CD4-positive, alpha-beta T cell (primary cell): ENCODE results near the gene TENM4. TPM values are rescaled to one million over a fixed set of nuclear protein-coding genes. Genes with fewer than 3 reads are reported as not detected.

Source experiments
- ATAC-seq: fragments of 200-7000 bp; cut with Tn5 transposase; one replicate; pipeline ENCODE4 v1.10.0; 2022; ENCODE audit warnings: mild to moderate bottlenecking; ENCODE audit not compliant: poor library complexity
- CTCF ChIA-PET: fragments of 350-600 bp; sonication (Branson Sonifier 250); formaldehyde crosslinking; loops from one replicate; lab custom pipeline; 2021; ENCODE audit warnings: antibody characterized with exemption, inconsistent platforms; lab: Charles Lee
- POLR2A ChIA-PET: fragments of 350-600 bp; sonication (Branson Sonifier 250); formaldehyde crosslinking; loops from one replicate; lab custom pipeline; 2021; ENCODE audit warnings: antibody characterized with exemption, inconsistent platforms; lab: Charles Lee
- DNase-seq, 14 experiments: peaks; one replicate each; pipeline ENCODE4 v3.0.0-alpha.2; 2013 to 2020; ENCODE audit warnings: mixed read lengths in 2 of 14
- H3K27ac ChIP-seq, 2 donors: one replicate each; pipeline versions ENCODE4 v1.5.1 to v1.7.0; 2013; ENCODE audit warnings: low read length in 2 of 2, low read depth in 1 of 2, mild to moderate bottlenecking in 1 of 2
- H3K27me3 ChIP-seq, 2 experiments: 1 replicate in 1 of 2; 2 replicates in 1 of 2; pipeline versions ENCODE4 v1.6.1 to v1.7.0; 2013; ENCODE audit warnings: low read length in 2 of 2, control low read depth in 1 of 2, mild to moderate bottlenecking in 1 of 2, moderate library complexity in 1 of 2; ENCODE audit not compliant: insufficient read depth in 2 of 2, control insufficient read depth in 1 of 2
- H3K36me3 ChIP-seq: one replicate; pipeline ENCODE4 v1.6.1; 2013; ENCODE audit warnings: low read length, control low read depth; ENCODE audit not compliant: insufficient read depth
- H3K4me1 ChIP-seq: one replicate; pipeline ENCODE4 v1.6.1; 2013; ENCODE audit warnings: low read length, control low read depth; ENCODE audit not compliant: insufficient read depth
- H3K4me3 ChIP-seq: one replicate; pipeline ENCODE4 v1.5.1; 2013; ENCODE audit warnings: mild to moderate bottlenecking, low read length, moderate library complexity
- H3K9me3 ChIP-seq, 2 experiments: 1 replicate in 1 of 2; 2 replicates in 1 of 2; pipeline versions ENCODE4 v1.6.1 to v1.7.0; 2013; ENCODE audit warnings: low read length in 2 of 2, mild to moderate bottlenecking in 2 of 2, control low read depth in 1 of 2, moderate library complexity in 1 of 2; ENCODE audit not compliant: control insufficient read depth in 1 of 2, insufficient read depth in 1 of 2
- H3K27ac Mint-ChIP-seq: one replicate; pipeline ENCODE4 v1.8.0; 2020; ENCODE audit warnings: mixed read lengths
- H3K27me3 Mint-ChIP-seq: one replicate; pipeline ENCODE4 v1.8.0; 2021; ENCODE audit warnings: mixed read lengths
- H3K36me3 Mint-ChIP-seq: one replicate; pipeline ENCODE4 v1.8.0; 2021; ENCODE audit warnings: low read depth, mixed read lengths
- H3K4me1 Mint-ChIP-seq: one replicate; pipeline ENCODE4 v1.8.0; 2021; ENCODE audit warnings: low read depth, mixed read lengths
- H3K4me3 Mint-ChIP-seq: one replicate; pipeline ENCODE4 v1.8.0; 2020; ENCODE audit warnings: mild to moderate bottlenecking, mixed read lengths
- H3K9me3 Mint-ChIP-seq: one replicate; pipeline ENCODE4 v1.8.0; 2020; ENCODE audit warnings: mixed read lengths
- CTCF ChIP-seq: fragments of 200-600 bp; IDR thresholded peaks from one replicate; pipeline ENCODE4 v1.8.0; 2022; ENCODE audit warnings: antibody characterized with exemption, mild to moderate bottlenecking
- intact Hi-C, 2 experiments: fragments of 100-400 bp; cut with DNase I in 1 of 2; cut with micrococcal nuclease in 1 of 2; formaldehyde crosslinking; loops; one replicate each; pipeline versions ENCODE4 v1.15.1 to v1.9.0; 2023 to 2025; cut with DNase I, micrococcal nuclease
- total RNA-seq, 174 experiments: library from RNA in 2 of 174; stranded (reverse) in 2 of 174; gene quantifications; one replicate each; pipeline ENCODE4 v1.2.3 and lab custom pipeline; 2021 to 2026

TENM4 gene
- total RNA-seq, 2 experiments from 2014 or later, result 0.22 to 0.31 TPM

GRCh38 chr11:79287952-79288351, 152.9 kb downstream of the TENM4 start:
- DNase-seq (no peak), ATAC-seq (no peak)
- H3K4me3 ChIP-seq, result no peak overlapping the region
- Mint-ChIP-seq H3K36me3 (no peaks in the 10 kb centered on the region), H3K27me3 (no peaks in the 10 kb centered on the region), H3K4me1 (no peaks in the 10 kb centered on the region), H3K9me3 (no peaks in the 10 kb centered on the region), H3K4me3 (no peak overlapping the region), H3K27ac (no peak overlapping the region)
- H3K9me3 ChIP-seq, result no peaks in the 10 kb centered on the region
- H3K27ac ChIP-seq, result no peak overlapping the region
- no peaks in the 10 kb centered on the region for H3K27me3 ChIP-seq
- H3K36me3 ChIP-seq, result no peaks in the 10 kb centered on the region
- no peak for TF ChIP-seq CTCF
- H3K4me1 ChIP-seq, result no peaks in the 10 kb centered on the region
- POLR2A ChIA-PET, result no interaction called here
- CTCF ChIA-PET, result no interaction called here
- intact Hi-C loops, result no loop called here

GRCh38 chr11:79285756-79286155, 155.1 kb downstream of the TENM4 start:
- Histone ChIP-seq H3K4me3 (no peak overlapping the region), H3K27ac (no peak overlapping the region), H3K4me1 (no peaks in the 10 kb centered on the region), H3K9me3 (peaks cover 0 to under 1% of the 10 kb centered on the region in 2 experiments), H3K27me3 (no peaks in the 10 kb centered on the region), H3K36me3 (no peaks in the 10 kb centered on the region)
- Mint-ChIP-seq H3K27me3 (no peaks in the 10 kb centered on the region), H3K27ac (no peak overlapping the region), H3K4me3 (no peak overlapping the region), H3K4me1 (no peaks in the 10 kb centered on the region), H3K9me3 (peaks cover 3% of the 10 kb centered on the region), H3K36me3 (no peaks in the 10 kb centered on the region)
- ChIA-PET CTCF (no interaction called here), POLR2A (no interaction called here)
- TF ChIP-seq CTCF, result no peak
- intact Hi-C loops, result no loop called here
- ATAC-seq (no peak), DNase-seq (no peak)

GRCh38 chr11:79276736-79277325, 164.0 kb downstream of the TENM4 start:
- Mint-ChIP-seq H3K4me3 (no peak overlapping the region), H3K9me3 (peaks cover 3% of the 10 kb centered on the region), H3K27ac (no peak overlapping the region), H3K36me3 (no peaks in the 10 kb centered on the region), H3K27me3 (no peaks in the 10 kb centered on the region), H3K4me1 (no peaks in the 10 kb centered on the region)
- no peak overlapping the region for H3K4me3 ChIP-seq
- no peak overlapping the region for H3K27ac ChIP-seq
- no peaks in the 10 kb centered on the region for H3K27me3 ChIP-seq
- intact Hi-C loops, result no loop called here
- no peaks in the 10 kb centered on the region for H3K36me3 ChIP-seq
- H3K4me1 ChIP-seq, result no peaks in the 10 kb centered on the region
- H3K9me3 ChIP-seq, result peaks cover 0 to 4% of the 10 kb centered on the region in 2 experiments
- TF ChIP-seq CTCF, result no peak
- DNase-seq (no peak), ATAC-seq (no peak)
- CTCF ChIA-PET, result no interaction called here
- POLR2A ChIA-PET, result no interaction called here
